K562 (cell line): ENCODE results near the gene IL18RAP. TPM values are rescaled to one million over a fixed set of nuclear protein-coding genes. Genes with fewer than 3 reads are reported as not detected.

Source experiments
- CSDE1 ChIP-seq, 2 experiments: fragments of 450-650 bp; IDR thresholded peaks; 2 replicates each; pipeline ENCODE4 v1.6.1; 2016; ENCODE audit warnings: mild to moderate bottlenecking in 1 of 2
- E2F3 ChIP-seq: fragments of 250-450 bp; sonication (Bioruptor Pico); IDR thresholded peaks from 2 replicates; pipeline ENCODE4 v1.4.0; 2020; ENCODE audit warnings: mild to moderate bottlenecking
- EWSR1 ChIP-seq: fragments of 450-650 bp; IDR thresholded peaks from 2 replicates; pipeline ENCODE4 v1.6.1; 2018; ENCODE audit warnings: borderline replicate concordance, mild to moderate bottlenecking, low read depth, moderate library complexity; ENCODE audit not compliant: partially characterized antibody
- MAZ ChIP-seq, 2 experiments: fragments of 450-650 bp in 1 of 2; sonication (generic) in 1 of 2; formaldehyde crosslinking; IDR thresholded peaks in 1 of 2; conservative IDR thresholded peaks in 1 of 2; 2 replicates each; pipeline versions ENCODE4 v1.4.0 to v1.5.0; 2020; ENCODE audit warnings: mild to moderate bottlenecking in 1 of 2, missing genetic modification reagents in 1 of 2
- TAF1 ChIP-seq: IDR thresholded peaks from 2 replicates; pipeline ENCODE4 v1.6.1; 2011; ENCODE audit warnings: mild to moderate bottlenecking, low read length, moderate library complexity; ENCODE audit not compliant: insufficient read depth, control insufficient read depth, severe bottlenecking; ENCODE audit errors: extremely low read depth
- ZNF311 ChIP-seq: fragments of 250-450 bp; sonication (Bioruptor Pico); IDR thresholded peaks from 2 replicates; pipeline ENCODE4 v1.4.0; 2020; ENCODE audit warnings: mild to moderate bottlenecking, moderate library complexity
- ZNF561 ChIP-seq: fragments of 450-650 bp; formaldehyde crosslinking; conservative IDR thresholded peaks from 2 replicates; pipeline ENCODE4 v1.4.0; 2020; ENCODE audit warnings: mild to moderate bottlenecking, moderate library complexity
- ZNF707 ChIP-seq: fragments of 250-450 bp; sonication (Bioruptor Pico); conservative IDR thresholded peaks from 2 replicates; pipeline ENCODE4 v1.8.0; 2022; ENCODE audit warnings: inconsistent platforms, mild to moderate bottlenecking, moderate library complexity
- ZNF778 ChIP-seq: fragments of 450-650 bp; formaldehyde crosslinking; IDR thresholded peaks from 2 replicates; pipeline ENCODE4 v1.4.0; 2020; ENCODE audit warnings: mild to moderate bottlenecking, moderate library complexity
- polyA plus RNA-seq, 8 experiments: library from polyadenylated mRNA; depleted of rRNA in 4 of 8; stranded (reverse) in 5 of 8; unstranded in 3 of 8; fragments of >200 nt; fragmentation: Nextera tagmentation in 2 of 8; fragmentation: Illumina TruSeq in 1 of 8; extraction: Ambion mirVana in 2 of 8; extraction: Trizol in 1 of 8; gene quantifications; 2 replicates each; pipeline versions ENCODE4 v1.2.1 to v1.2.3, GENCODE V29; 2011 to 2014; ENCODE audit warnings: inconsistent platforms in 1 of 8, missing spikeins in 1 of 8
- total RNA-seq, 7 experiments: library from RNA; depleted of rRNA in 6 of 7; stranded (reverse); fragments of >200 nt in 6 of 7; fragmentation: Illumina TruSeq in 2 of 7; extraction: Trizol in 2 of 7; gene quantifications; 2 replicates each; pipeline versions ENCODE4 v1.2.1 to v1.2.3, GENCODE V29; 2011 to 2021; ENCODE audit warnings: low replicate concordance in 1 of 7
- TF ChIP-seq, protein P1 (sequence below): fragments of 450-650 bp; IDR thresholded peaks from 2 replicates; pipeline ENCODE4 v1.6.1; 2016; ENCODE audit warnings: mild to moderate bottlenecking, moderate library complexity
- TF ChIP-seq, protein P2 (sequence below), 3 experiments: fragments of 200-800 bp in 1 of 3; fragments of 250-450 bp in 1 of 3; fragments of 450-650 bp in 1 of 3; sonication (Bioruptor Pico) in 1 of 3; sonication (Bioruptor generic) in 1 of 3; formaldehyde crosslinking in 1 of 3; IDR thresholded peaks; 2 replicates each; pipeline versions ENCODE4 v1.6.1 to v1.8.0; 2016 to 2022; ENCODE audit warnings: mild to moderate bottlenecking in 2 of 3, missing genetic modification characterization in 2 of 3, missing compliant biosample characterization in 1 of 3, moderate library complexity in 1 of 3

The IL18RAP gene
- total and polyA plus RNA-seq, 9 of the 15 experiments (the other 6 are each of a cell fraction or from before 2014, with no cell fraction given), result 1.1 to 20.5 (median 5.8) TPM

DNA sequence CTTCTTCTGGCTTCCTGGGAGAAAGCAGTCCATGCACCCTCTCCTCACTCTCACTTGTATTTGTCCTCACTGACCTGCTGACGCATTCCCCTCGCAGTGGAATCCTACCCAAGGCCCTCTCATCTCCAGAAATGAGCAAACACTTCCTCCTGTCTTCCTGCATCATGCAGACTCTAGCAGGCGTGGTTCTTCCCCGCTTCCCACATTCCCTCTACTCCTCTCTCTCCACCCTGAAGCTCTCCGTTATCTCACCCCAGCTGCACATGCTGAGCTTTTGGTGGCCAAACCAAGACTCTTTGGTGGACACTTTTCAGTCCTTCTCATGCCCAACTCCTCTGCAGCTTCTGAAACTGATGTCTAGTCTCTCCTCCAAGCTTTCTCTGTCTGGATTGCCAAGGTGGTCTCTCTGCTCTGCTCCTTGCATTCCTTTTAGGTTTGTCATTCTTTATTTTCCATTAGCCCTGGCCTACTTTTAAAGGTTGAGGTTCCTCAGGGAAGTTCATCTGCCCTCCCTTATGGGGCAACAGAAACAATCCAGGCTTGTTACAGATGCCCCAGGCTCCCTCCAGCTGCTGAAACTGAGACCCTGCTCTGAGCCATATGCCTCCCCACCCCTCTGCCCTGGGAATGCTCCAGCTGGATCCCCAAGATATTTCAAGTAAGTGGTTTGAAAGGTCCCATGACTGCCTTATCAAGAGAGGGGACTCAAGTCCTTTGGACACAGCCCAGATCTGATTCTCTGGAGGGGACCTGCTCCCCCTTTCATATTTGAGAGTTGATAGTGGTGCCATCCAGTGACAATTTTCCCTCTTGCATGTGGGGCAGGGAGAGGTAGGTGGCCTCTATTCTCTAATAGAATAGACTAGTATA lies 835 bp upstream of the IL18RAP start (continued):
- TF ChIP-seq, protein P1, sequence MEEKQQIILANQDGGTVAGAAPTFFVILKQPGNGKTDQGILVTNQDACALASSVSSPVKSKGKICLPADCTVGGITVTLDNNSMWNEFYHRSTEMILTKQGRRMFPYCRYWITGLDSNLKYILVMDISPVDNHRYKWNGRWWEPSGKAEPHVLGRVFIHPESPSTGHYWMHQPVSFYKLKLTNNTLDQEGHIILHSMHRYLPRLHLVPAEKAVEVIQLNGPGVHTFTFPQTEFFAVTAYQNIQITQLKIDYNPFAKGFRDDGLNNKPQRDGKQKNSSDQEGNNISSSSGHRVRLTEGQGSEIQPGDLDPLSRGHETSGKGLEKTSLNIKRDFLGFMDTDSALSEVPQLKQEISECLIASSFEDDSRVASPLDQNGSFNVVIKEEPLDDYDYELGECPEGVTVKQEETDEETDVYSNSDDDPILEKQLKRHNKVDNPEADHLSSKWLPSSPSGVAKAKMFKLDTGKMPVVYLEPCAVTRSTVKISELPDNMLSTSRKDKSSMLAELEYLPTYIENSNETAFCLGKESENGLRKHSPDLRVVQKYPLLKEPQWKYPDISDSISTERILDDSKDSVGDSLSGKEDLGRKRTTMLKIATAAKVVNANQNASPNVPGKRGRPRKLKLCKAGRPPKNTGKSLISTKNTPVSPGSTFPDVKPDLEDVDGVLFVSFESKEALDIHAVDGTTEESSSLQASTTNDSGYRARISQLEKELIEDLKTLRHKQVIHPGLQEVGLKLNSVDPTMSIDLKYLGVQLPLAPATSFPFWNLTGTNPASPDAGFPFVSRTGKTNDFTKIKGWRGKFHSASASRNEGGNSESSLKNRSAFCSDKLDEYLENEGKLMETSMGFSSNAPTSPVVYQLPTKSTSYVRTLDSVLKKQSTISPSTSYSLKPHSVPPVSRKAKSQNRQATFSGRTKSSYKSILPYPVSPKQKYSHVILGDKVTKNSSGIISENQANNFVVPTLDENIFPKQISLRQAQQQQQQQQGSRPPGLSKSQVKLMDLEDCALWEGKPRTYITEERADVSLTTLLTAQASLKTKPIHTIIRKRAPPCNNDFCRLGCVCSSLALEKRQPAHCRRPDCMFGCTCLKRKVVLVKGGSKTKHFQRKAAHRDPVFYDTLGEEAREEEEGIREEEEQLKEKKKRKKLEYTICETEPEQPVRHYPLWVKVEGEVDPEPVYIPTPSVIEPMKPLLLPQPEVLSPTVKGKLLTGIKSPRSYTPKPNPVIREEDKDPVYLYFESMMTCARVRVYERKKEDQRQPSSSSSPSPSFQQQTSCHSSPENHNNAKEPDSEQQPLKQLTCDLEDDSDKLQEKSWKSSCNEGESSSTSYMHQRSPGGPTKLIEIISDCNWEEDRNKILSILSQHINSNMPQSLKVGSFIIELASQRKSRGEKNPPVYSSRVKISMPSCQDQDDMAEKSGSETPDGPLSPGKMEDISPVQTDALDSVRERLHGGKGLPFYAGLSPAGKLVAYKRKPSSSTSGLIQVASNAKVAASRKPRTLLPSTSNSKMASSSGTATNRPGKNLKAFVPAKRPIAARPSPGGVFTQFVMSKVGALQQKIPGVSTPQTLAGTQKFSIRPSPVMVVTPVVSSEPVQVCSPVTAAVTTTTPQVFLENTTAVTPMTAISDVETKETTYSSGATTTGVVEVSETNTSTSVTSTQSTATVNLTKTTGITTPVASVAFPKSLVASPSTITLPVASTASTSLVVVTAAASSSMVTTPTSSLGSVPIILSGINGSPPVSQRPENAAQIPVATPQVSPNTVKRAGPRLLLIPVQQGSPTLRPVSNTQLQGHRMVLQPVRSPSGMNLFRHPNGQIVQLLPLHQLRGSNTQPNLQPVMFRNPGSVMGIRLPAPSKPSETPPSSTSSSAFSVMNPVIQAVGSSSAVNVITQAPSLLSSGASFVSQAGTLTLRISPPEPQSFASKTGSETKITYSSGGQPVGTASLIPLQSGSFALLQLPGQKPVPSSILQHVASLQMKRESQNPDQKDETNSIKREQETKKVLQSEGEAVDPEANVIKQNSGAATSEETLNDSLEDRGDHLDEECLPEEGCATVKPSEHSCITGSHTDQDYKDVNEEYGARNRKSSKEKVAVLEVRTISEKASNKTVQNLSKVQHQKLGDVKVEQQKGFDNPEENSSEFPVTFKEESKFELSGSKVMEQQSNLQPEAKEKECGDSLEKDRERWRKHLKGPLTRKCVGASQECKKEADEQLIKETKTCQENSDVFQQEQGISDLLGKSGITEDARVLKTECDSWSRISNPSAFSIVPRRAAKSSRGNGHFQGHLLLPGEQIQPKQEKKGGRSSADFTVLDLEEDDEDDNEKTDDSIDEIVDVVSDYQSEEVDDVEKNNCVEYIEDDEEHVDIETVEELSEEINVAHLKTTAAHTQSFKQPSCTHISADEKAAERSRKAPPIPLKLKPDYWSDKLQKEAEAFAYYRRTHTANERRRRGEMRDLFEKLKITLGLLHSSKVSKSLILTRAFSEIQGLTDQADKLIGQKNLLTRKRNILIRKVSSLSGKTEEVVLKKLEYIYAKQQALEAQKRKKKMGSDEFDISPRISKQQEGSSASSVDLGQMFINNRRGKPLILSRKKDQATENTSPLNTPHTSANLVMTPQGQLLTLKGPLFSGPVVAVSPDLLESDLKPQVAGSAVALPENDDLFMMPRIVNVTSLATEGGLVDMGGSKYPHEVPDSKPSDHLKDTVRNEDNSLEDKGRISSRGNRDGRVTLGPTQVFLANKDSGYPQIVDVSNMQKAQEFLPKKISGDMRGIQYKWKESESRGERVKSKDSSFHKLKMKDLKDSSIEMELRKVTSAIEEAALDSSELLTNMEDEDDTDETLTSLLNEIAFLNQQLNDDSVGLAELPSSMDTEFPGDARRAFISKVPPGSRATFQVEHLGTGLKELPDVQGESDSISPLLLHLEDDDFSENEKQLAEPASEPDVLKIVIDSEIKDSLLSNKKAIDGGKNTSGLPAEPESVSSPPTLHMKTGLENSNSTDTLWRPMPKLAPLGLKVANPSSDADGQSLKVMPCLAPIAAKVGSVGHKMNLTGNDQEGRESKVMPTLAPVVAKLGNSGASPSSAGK, result peak; percentile 86
- TF ChIP-seq ZNF561 (CRISPR knock-in tag), result no peak
- peak in 1 of 2 experiments; percentile 66; a peak in 1 of 4 replicates for TF ChIP-seq MAZ (CRISPR knock-in tag; conservative IDR thresholded peaks at IDR 0.05 in 1 of 2, IDR thresholded peaks at IDR 0.05 in 1 of 2)
- TF ChIP-seq TAF1, result no peak
- TF ChIP-seq CSDE1 (IDR thresholded peaks at IDR 0.05), result no peak
- no peak for TF ChIP-seq E2F3
- no peak for TF ChIP-seq ZNF311 (CRISPR knock-in tag)
- no peak for TF ChIP-seq ZNF778
- TF ChIP-seq ZNF707, result no peak
- TF ChIP-seq, protein P2, sequence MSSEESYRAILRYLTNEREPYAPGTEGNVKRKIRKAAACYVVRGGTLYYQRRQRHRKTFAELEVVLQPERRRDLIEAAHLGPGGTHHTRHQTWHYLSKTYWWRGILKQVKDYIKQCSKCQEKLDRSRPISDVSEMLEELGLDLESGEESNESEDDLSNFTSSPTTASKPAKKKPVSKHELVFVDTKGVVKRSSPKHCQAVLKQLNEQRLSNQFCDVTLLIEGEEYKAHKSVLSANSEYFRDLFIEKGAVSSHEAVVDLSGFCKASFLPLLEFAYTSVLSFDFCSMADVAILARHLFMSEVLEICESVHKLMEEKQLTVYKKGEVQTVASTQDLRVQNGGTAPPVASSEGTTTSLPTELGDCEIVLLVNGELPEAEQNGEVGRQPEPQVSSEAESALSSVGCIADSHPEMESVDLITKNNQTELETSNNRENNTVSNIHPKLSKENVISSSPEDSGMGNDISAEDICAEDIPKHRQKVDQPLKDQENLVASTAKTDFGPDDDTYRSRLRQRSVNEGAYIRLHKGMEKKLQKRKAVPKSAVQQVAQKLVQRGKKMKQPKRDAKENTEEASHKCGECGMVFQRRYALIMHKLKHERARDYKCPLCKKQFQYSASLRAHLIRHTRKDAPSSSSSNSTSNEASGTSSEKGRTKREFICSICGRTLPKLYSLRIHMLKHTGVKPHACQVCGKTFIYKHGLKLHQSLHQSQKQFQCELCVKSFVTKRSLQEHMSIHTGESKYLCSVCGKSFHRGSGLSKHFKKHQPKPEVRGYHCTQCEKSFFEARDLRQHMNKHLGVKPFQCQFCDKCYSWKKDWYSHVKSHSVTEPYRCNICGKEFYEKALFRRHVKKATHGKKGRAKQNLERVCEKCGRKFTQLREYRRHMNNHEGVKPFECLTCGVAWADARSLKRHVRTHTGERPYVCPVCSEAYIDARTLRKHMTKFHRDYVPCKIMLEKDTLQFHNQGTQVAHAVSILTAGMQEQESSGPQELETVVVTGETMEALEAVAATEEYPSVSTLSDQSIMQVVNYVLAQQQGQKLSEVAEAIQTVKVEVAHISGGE (CRISPR knock-in tag; IDR thresholded peaks at IDR 0.05), result peak in 1 of 3 experiments; percentile 50; a peak in 1 of 6 replicates
- TF ChIP-seq EWSR1, result no peak
